ENCODE measurements around the gene CPA3. TPM values are rescaled to one million over a fixed set of nuclear protein-coding genes. Genes with fewer than 3 reads are reported as not detected.

CPA3 gene
- total RNA-seq, 1 donor from 2014 or later: not detected

- no peaks in the 10 kb centered on the region for H3K27me3 ChIP-seq (ENCODE audit: control insufficient read depth, insufficient read depth, low read length)
- H3K36me3 ChIP-seq (ENCODE audit: control insufficient read depth, insufficient read depth, low read length): no peaks in the 10 kb centered on the region
- TF ChIP-seq CTCF (IDR thresholded peaks at IDR 0.05; ENCODE audit: insufficient read depth, low read length, poor library complexity, severe bottlenecking): no peak
- no peak overlapping the region for H3K4me3 ChIP-seq (ENCODE audit: low read depth, low read length)
- no peak for DNase-seq (ENCODE audit: low read depth)
These were observed 13.0 kb downstream of the CPA3 start for GRCh38 chr3:148878095-148878494.

DNA sequence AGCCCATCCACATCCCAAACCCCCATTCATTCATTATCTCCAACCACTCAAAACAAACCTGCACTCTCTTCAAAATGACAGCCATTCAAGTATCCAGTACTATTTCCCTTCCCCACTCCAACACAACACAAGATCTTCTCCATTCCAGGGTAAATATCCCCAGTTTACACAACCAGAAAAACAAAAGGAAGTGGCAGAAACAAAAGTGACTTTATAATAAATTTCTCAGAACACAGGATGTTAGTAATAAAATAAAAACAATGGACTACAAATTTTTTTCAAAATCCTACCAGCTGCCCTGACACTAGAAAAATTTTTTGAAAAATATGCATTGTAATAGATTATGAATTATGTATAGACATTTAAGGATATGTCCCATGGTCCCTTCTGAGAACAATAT is 14.2 kb downstream of the CPA3 start:
- TF ChIP-seq CTCF (IDR thresholded peaks at IDR 0.05; ENCODE audit: insufficient read depth, low read length, poor library complexity, severe bottlenecking): no peak
- Histone ChIP-seq H3K27me3 (ENCODE audit: control insufficient read depth, insufficient read depth, low read length) (no peaks in the 10 kb centered on the region), H3K4me3 (ENCODE audit: low read depth, low read length) (no peak overlapping the region), H3K36me3 (ENCODE audit: control insufficient read depth, insufficient read depth, low read length) (no peaks in the 10 kb centered on the region)
- no peak for DNase-seq (ENCODE audit: low read depth)

- no peaks in the 10 kb centered on the region for H3K36me3 ChIP-seq (ENCODE audit: control insufficient read depth, insufficient read depth, low read length)
- DNase-seq (ENCODE audit: low read depth): no peak
- H3K4me3 ChIP-seq (ENCODE audit: low read depth, low read length): no peak overlapping the region
- TF ChIP-seq CTCF (IDR thresholded peaks at IDR 0.05; ENCODE audit: insufficient read depth, low read length, poor library complexity, severe bottlenecking): peak; percentile 34
- no peaks in the 10 kb centered on the region for H3K27me3 ChIP-seq (ENCODE audit: control insufficient read depth, insufficient read depth, low read length)
These were observed 15.6 kb downstream of the CPA3 start for GRCh38 chr3:148880681-148881080.

- no peaks in the 10 kb centered on the region for H3K36me3 ChIP-seq (ENCODE audit: control insufficient read depth, insufficient read depth, low read length)
- no peak overlapping the region for H3K4me3 ChIP-seq (ENCODE audit: low read depth, low read length)
- no peak for DNase-seq (ENCODE audit: low read depth)
- H3K27me3 ChIP-seq (ENCODE audit: control insufficient read depth, insufficient read depth, low read length): no peaks in the 10 kb centered on the region
- TF ChIP-seq CTCF (IDR thresholded peaks at IDR 0.05; ENCODE audit: insufficient read depth, low read length, poor library complexity, severe bottlenecking): no peak
These were observed 16.2 kb downstream of the CPA3 start for GRCh38 chr3:148881286-148881685.

DNA sequence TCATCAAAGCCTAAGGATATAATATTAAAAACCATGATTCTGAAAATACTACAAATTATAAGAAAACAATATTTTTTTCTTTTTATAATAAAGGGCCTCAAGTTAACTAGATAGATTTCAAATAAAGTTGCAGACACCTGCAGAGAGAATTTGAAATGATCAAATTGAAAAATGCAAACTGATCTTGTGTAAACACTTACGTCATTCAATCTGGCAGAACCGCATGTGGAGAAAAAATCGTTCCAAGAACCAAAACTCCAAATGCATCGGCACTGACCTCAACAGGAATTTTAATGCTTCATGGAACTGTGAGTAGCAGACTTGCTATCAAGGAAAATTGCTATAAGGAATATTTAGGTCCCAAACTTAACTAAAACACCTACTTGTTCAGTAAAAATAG is 17.2 kb downstream of the CPA3 start:
- no peaks in the 10 kb centered on the region for H3K27me3 ChIP-seq (ENCODE audit: control insufficient read depth, insufficient read depth, low read length)
- H3K36me3 ChIP-seq (ENCODE audit: control insufficient read depth, insufficient read depth, low read length): no peaks in the 10 kb centered on the region
- no peak for TF ChIP-seq CTCF (IDR thresholded peaks at IDR 0.05; ENCODE audit: insufficient read depth, low read length, poor library complexity, severe bottlenecking)
- DNase-seq (ENCODE audit: low read depth): no peak
- H3K4me3 ChIP-seq (ENCODE audit: low read depth, low read length): no peak overlapping the region

DNA sequence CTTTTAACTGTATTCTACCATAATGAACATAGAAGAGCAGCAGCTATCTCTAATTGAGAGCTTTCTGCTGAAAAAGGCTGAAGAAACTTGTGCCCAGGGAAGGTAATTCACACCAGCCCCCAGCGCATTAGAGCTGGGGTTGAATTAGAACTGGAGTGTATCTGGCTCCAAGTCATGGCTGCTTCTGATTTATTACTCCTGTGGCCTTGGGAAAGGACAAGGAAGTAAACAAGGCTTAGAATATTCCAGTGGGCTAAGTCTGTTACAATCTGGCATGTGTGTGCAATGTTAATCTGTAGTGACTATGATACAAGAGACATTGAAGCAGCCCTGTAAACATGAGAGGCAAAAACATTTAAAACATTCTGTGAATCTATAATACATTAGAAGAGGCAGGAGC is 18.1 kb downstream of the CPA3 start:
- TF ChIP-seq CTCF (IDR thresholded peaks at IDR 0.05; ENCODE audit: insufficient read depth, low read length, poor library complexity, severe bottlenecking): no peak
- H3K36me3 ChIP-seq (ENCODE audit: control insufficient read depth, insufficient read depth, low read length): no peaks in the 10 kb centered on the region

More for the DNA sequence above, 18.1 kb downstream of the CPA3 start:
- H3K4me3 ChIP-seq (ENCODE audit: low read depth, low read length): no peak overlapping the region
- H3K27me3 ChIP-seq (ENCODE audit: control insufficient read depth, insufficient read depth, low read length): no peaks in the 10 kb centered on the region
- no peak for DNase-seq (ENCODE audit: low read depth)

All from kidney epithelial cell (primary cell).